ENCODE data around the gene VRK3. TPM values are rescaled to one million over a fixed set of nuclear protein-coding genes. Genes with fewer than 3 reads are reported as not detected.

Gene VRK3
- polyA plus RNA-seq, 1 of the 3 experiments (the other 2 are of a cell fraction), result 30.3 TPM

- TF ChIP-seq USF2 (IDR thresholded peaks at IDR 0.05; ENCODE audit: borderline replicate concordance, low read depth, low read length), result no peak
Measured at GRCh38 chr19:49932731-49933131, 92.4 kb downstream of the VRK3 start (continued).

- H3K36me3 ChIP-seq (replicated peaks in 1 of 2; ENCODE audit: control insufficient read depth in 1 of 2, insufficient read depth in 2 of 2, low read length in 1 of 2), result peaks cover 3 to 19% of the 10 kb centered on the region in 2 experiments
- CTCF ChIA-PET, result no interaction called here
- no peak for DNase-seq
Measured at GRCh38 chr19:49932041-49932451, 93.1 kb downstream of the VRK3 start.

More at GRCh38 chr19:49932041-49932451, 93.1 kb downstream of the VRK3 start:
- H3K79me2 ChIP-seq (ENCODE audit: insufficient read depth), result peaks cover 23% of the 10 kb centered on the region
- no peaks in the 10 kb centered on the region for H3K9me3 ChIP-seq
- H3K4me3 ChIP-seq (ENCODE audit: low read depth in 2 of 2, low read length in 1 of 2), result no peak overlapping the region
- H3K4me2 ChIP-seq, result no peak overlapping the region
- no peaks in the 10 kb centered on the region for H3K9me2 ChIP-seq
- 97% methylated on average over 5 of the region's 5 CpGs for WGBS (ENCODE audit: low lambda C conversion rate)
- TF ChIP-seq GABPA (IDR thresholded peaks at IDR 0.05; ENCODE audit: low read depth) (no peak), EP300 (IDR thresholded peaks at IDR 0.05; ENCODE audit: borderline replicate concordance in 1 of 2, low read depth in 1 of 2, low read length in 1 of 2) (no peak), RAD21 (IDR thresholded peaks at IDR 0.05; ENCODE audit: low read length) (no peak), PBX3 (IDR thresholded peaks at IDR 0.05) (no peak), NRF1 (IDR thresholded peaks at IDR 0.05; ENCODE audit: low read depth, low read length) (no peak), RCOR1 (IDR thresholded peaks at IDR 0.05; ENCODE audit: low read length) (no peak), TEAD4 (IDR thresholded peaks at IDR 0.05; ENCODE audit: borderline replicate concordance, insufficient read depth) (no peak), SIN3A (IDR thresholded peaks at IDR 0.05; ENCODE audit: borderline replicate concordance, low read depth, low read length) (no peak), ZBTB33 (IDR thresholded peaks at IDR 0.05; ENCODE audit: borderline replicate concordance, low read depth) (no peak), JUND (IDR thresholded peaks at IDR 0.05) (no peak), GATA2 (CRISPR knock-in tag; IDR thresholded peaks at IDR 0.05) (no peak), REST (IDR thresholded peaks at IDR 0.05; ENCODE audit: low read depth, low read length) (no peak), POLR2AphosphoS5 (IDR thresholded peaks at IDR 0.05; ENCODE audit: low read depth, low read length) (no peak), SMC3 (IDR thresholded peaks at IDR 0.05; ENCODE audit: low read depth, low read length) (no peak), FOSL2 (IDR thresholded peaks at IDR 0.05; ENCODE audit: borderline replicate concordance, low read depth) (no peak), USF2 (IDR thresholded peaks at IDR 0.05; ENCODE audit: borderline replicate concordance, low read depth, low read length) (no peak), USF1 (IDR thresholded peaks at IDR 0.05; ENCODE audit: borderline replicate concordance, low read depth) (no peak), FOXJ3 (CRISPR knock-in tag; IDR thresholded peaks at IDR 0.05) (no peak), RFX5 (IDR thresholded peaks at IDR 0.05; ENCODE audit: low read length) (no peak)
- no peak overlapping the region for H3K27ac ChIP-seq (ENCODE audit: low read depth in 2 of 2, low read length in 1 of 2)
- H3F3A ChIP-seq (replicated peaks; ENCODE audit: insufficient read depth), result peaks cover 18% of the 10 kb centered on the region
- POLR2A ChIA-PET, result no interaction called here
- 0 out of 2 replicates have a peak, but pooled peaks cover 4% of the 10 kb centered on the region for H4K20me1 ChIP-seq (ENCODE audit: insufficient read depth)
- no peak overlapping the region for H2AFZ ChIP-seq (ENCODE audit: low read depth)
- H3K9ac ChIP-seq, result no peak overlapping the region
- no peaks in the 10 kb centered on the region for H3K27me3 ChIP-seq (ENCODE audit: insufficient read depth)
- H3K4me1 ChIP-seq (ENCODE audit: control insufficient read depth in 1 of 2, insufficient read depth in 2 of 2, low read depth in 1 of 2, low read length in 1 of 2), result peaks cover 7 to 10% of the 10 kb centered on the region in 2 experiments; a peak in 2 of 4 replicates

All from SK-N-SH (cell line).